SU-DHL-6 (cell line): ENCODE results near the gene MAPKAPK5.
"Not testable (repeated sequence)": the region's sequence is repeated elsewhere in the genome, so short reads cannot be mapped to it uniquely, and the experiment has no call there.

Experiments
- H2AFZ ChIP-seq: fragments of 200-600 bp; sonication (generic); 2 replicates; pipeline ENCODE4 v1.6.1; 2014; ENCODE audit warnings: low read depth, mild to moderate bottlenecking, moderate library complexity, mixed read lengths, antibody characterized with exemption, low read length; ENCODE audit not compliant: severe bottlenecking
- H3F3A ChIP-seq: fragments of 200-600 bp; shearing (Covaris generic); 2 replicates; pipeline ENCODE4 v1.6.0; 2016; ENCODE audit warnings: antibody characterized with exemption, mild to moderate bottlenecking; ENCODE audit not compliant: insufficient read depth
- H3K27ac ChIP-seq: fragments of 200-600 bp; sonication (generic); 2 replicates; pipeline ENCODE4 v1.5.1; 2016; ENCODE audit warnings: low read depth, mild to moderate bottlenecking, low read length, moderate library complexity, mixed read lengths
- H3K27me3 ChIP-seq: fragments of 200-600 bp; sonication (generic), shearing (Covaris generic); 2 replicates; pipeline ENCODE4 v1.6.0; 2014; ENCODE audit warnings: mild to moderate bottlenecking, low read length
- H3K36me3 ChIP-seq: fragments of 200-600 bp; sonication (generic); 2 replicates; pipeline ENCODE4 v1.6.1; 2014; ENCODE audit warnings: mild to moderate bottlenecking, low read length, mixed read lengths
- H3K4me2 ChIP-seq: fragments of 300-600, 200-600 bp; shearing (Covaris generic), sonication (generic); 2 replicates; pipeline ENCODE4 v1.6.0; 2014; ENCODE audit warnings: low read length, low read depth, mild to moderate bottlenecking; ENCODE audit not compliant: poor library complexity, severe bottlenecking
- H3K4me3 ChIP-seq: fragments of 200-600 bp; sonication (generic); 2 replicates; pipeline ENCODE4 v1.5.1; 2014; ENCODE audit warnings: antibody characterized with exemption, low read length, mild to moderate bottlenecking, mixed read lengths; ENCODE audit not compliant: insufficient read depth, poor library complexity, severe bottlenecking
- H3K79me2 ChIP-seq: fragments of 200-600 bp; sonication (generic); 2 replicates; pipeline ENCODE4 v1.6.1; 2014; ENCODE audit warnings: mild to moderate bottlenecking, low read length, moderate library complexity; ENCODE audit not compliant: insufficient read depth
- H3K9ac ChIP-seq: fragments of 200-600 bp; sonication (generic); 2 replicates; pipeline ENCODE4 v1.7.0; 2014; ENCODE audit warnings: mild to moderate bottlenecking, low read length
- H3K9me2 ChIP-seq: fragments of 200-600 bp; sonication (generic); replicated peaks from 2 replicates; pipeline ENCODE4 v1.6.1; 2014; ENCODE audit warnings: low read length; ENCODE audit not compliant: insufficient read depth
- H3K9me3 ChIP-seq: fragments of 200-600 bp; sonication (generic); 2 replicates; pipeline ENCODE4 v1.6.1; 2014; ENCODE audit warnings: low read length, mixed read lengths; ENCODE audit not compliant: insufficient read depth
- H4K20me1 ChIP-seq: fragments of 200-600 bp; sonication (generic); 2 replicates; pipeline ENCODE4 v1.6.1; 2014; ENCODE audit warnings: low read depth, mild to moderate bottlenecking, antibody characterized with exemption, low read length, moderate library complexity, mixed read lengths
- EZH2phosphoT487 ChIP-seq: fragments of 200-600 bp; sonication (generic), shearing (Covaris generic); conservative IDR thresholded peaks from 2 replicates; pipeline ENCODE4 v1.6.1; 2018; ENCODE audit warnings: mild to moderate bottlenecking, antibody characterized with exemption, low read length, moderate library complexity, mixed read lengths
- TF ChIP-seq, protein P1 (sequence below): fragments of 200-600 bp; sonication (generic); IDR thresholded peaks from one replicate; pipeline ENCODE4 v1.5.1; 2017; ENCODE audit warnings: antibody characterized with exemption, mild to moderate bottlenecking, low read length, moderate library complexity; ENCODE audit not compliant: insufficient read depth, poor library complexity, severe bottlenecking

The MAPKAPK5 gene

GRCh38 chr12:111826992-111827391, 15.0 kb upstream of the MAPKAPK5 start:
- no peak overlapping the region for H3K4me2 ChIP-seq
- no peak overlapping the region for H2AFZ ChIP-seq
- no peak overlapping the region for H3K4me3 ChIP-seq
- TF ChIP-seq, protein P1, sequence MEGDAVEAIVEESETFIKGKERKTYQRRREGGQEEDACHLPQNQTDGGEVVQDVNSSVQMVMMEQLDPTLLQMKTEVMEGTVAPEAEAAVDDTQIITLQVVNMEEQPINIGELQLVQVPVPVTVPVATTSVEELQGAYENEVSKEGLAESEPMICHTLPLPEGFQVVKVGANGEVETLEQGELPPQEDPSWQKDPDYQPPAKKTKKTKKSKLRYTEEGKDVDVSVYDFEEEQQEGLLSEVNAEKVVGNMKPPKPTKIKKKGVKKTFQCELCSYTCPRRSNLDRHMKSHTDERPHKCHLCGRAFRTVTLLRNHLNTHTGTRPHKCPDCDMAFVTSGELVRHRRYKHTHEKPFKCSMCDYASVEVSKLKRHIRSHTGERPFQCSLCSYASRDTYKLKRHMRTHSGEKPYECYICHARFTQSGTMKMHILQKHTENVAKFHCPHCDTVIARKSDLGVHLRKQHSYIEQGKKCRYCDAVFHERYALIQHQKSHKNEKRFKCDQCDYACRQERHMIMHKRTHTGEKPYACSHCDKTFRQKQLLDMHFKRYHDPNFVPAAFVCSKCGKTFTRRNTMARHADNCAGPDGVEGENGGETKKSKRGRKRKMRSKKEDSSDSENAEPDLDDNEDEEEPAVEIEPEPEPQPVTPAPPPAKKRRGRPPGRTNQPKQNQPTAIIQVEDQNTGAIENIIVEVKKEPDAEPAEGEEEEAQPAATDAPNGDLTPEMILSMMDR: no peak
- TF ChIP-seq EZH2phosphoT487: no peak
- no peaks in the 10 kb centered on the region for H3K9me3 ChIP-seq
- no peaks in the 10 kb centered on the region for H3F3A ChIP-seq
- no peaks in the 10 kb centered on the region for H3K9me2 ChIP-seq
- no peak overlapping the region for H3K9ac ChIP-seq
- H3K27me3 ChIP-seq: no peaks in the 10 kb centered on the region
- H3K79me2 ChIP-seq: no peaks in the 10 kb centered on the region
- H4K20me1 ChIP-seq: no peaks in the 10 kb centered on the region
- no peak overlapping the region for H3K27ac ChIP-seq
- H3K36me3 ChIP-seq: no peaks in the 10 kb centered on the region

DNA sequence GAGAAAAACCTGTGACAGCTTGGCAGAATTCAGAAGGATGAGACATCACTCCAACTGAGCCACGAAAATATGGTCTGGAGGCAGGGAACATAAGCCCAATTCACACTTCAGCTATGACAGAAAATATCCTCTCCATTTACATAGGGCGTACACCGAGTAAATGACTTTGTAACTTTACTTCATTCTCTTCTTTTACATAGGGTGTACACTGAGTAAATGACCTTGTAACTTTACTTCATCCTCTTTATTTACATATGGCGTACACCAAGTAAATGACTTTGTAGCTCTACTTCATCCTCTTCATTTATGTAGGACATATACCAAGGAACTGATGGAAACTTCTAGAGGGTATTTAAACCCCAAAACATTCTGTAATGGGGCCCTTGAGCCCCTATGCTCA, 14.1 kb upstream of the MAPKAPK5 start:
- no peaks in the 10 kb centered on the region for H3K36me3 ChIP-seq
- TF ChIP-seq, protein P1: no peak
- TF ChIP-seq EZH2phosphoT487: no peak
- no peaks in the 10 kb centered on the region for H3K9me3 ChIP-seq
- no peaks in the 10 kb centered on the region for H4K20me1 ChIP-seq
- no peaks in the 10 kb centered on the region for H3K27me3 ChIP-seq
- H3K4me2 ChIP-seq: no peak overlapping the region
- H2AFZ ChIP-seq: no peak overlapping the region
- no peaks in the 10 kb centered on the region for H3K79me2 ChIP-seq
- no peaks in the 10 kb centered on the region for H3K9me2 ChIP-seq
- H3F3A ChIP-seq: no peaks in the 10 kb centered on the region
- no peak overlapping the region for H3K27ac ChIP-seq
- no peak overlapping the region for H3K4me3 ChIP-seq
- no peak overlapping the region for H3K9ac ChIP-seq

DNA sequence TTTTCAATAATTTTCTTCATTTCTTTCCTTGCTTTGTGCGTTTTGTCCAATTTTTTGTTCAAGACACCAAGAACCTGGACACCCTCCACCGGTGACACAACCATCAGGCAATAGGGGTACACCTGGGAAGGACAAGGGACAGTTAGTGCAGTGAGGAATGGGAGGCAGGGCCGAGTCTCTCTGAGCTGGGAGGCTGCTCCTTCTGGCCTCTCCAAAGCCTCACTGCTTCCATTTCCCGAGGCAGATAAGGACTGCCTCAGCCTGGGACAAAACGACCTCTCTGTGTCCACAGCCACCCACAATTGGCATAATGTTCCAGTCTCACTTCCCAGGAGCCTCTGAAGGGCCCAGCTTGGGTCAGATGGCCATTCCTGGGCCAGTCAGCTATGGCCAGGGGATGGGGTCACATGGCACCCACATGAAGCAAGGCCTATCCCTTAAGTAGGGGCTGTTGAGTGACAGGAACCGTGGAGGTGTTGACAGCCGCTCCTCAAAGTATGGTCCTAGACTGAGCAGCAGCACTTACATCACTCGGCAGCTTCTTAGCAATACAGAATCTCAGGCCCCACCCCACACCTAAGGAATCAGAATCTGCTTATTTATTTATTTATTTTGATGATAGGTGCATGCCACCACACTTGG, 13.6 kb upstream of the MAPKAPK5 start:
- Histone ChIP-seq H3K36me3 (no peaks in the 10 kb centered on the region), H2AFZ (no peak overlapping the region), H3K9ac (no peak overlapping the region), H3K27ac (no peak overlapping the region), H3K4me2 (no peak overlapping the region), H4K20me1 (no peaks in the 10 kb centered on the region), H3K9me3 (no peaks in the 10 kb centered on the region), H3K79me2 (no peaks in the 10 kb centered on the region), H3K4me3 (no peak overlapping the region), H3F3A (no peaks in the 10 kb centered on the region), H3K27me3 (no peaks in the 10 kb centered on the region), H3K9me2 (no peaks in the 10 kb centered on the region)
- TF ChIP-seq EZH2phosphoT487: no peak

- H3K9ac ChIP-seq: not testable (repeated sequence)
Observed at GRCh38 chr12:111829635-111830034, 12.4 kb upstream of the MAPKAPK5 start.

GRCh38 chr12:111834740-111835386, 7.2 kb upstream of the MAPKAPK5 start:
- H3F3A ChIP-seq, H2AFZ ChIP-seq, H3K4me2 ChIP-seq, H4K20me1 ChIP-seq, H3K9ac ChIP-seq, H3K9me2 ChIP-seq, H3K36me3 ChIP-seq, H3K27me3 ChIP-seq, H3K27ac ChIP-seq, H3K79me2 ChIP-seq, H3K4me3 ChIP-seq, H3K9me3 ChIP-seq: not testable (repeated sequence)

More at GRCh38 chr12:111829635-111830034, 12.4 kb upstream of the MAPKAPK5 start:
- H3K36me3 ChIP-seq, H3K27me3 ChIP-seq, H3K79me2 ChIP-seq, H3K4me2 ChIP-seq, H3K27ac ChIP-seq, H3K9me2 ChIP-seq, H3K4me3 ChIP-seq, H4K20me1 ChIP-seq, H3K9me3 ChIP-seq, H3F3A ChIP-seq, H2AFZ ChIP-seq: not testable (repeated sequence)

GRCh38 chr12:111835531-111836181, 6.4 kb upstream of the MAPKAPK5 start:
- not testable (repeated sequence) for H3K9me2 ChIP-seq, H3K4me3 ChIP-seq, H3K36me3 ChIP-seq, H3K9me3 ChIP-seq, H3K9ac ChIP-seq, H3F3A ChIP-seq, H4K20me1 ChIP-seq, H3K27me3 ChIP-seq, H3K4me2 ChIP-seq, H2AFZ ChIP-seq, H3K27ac ChIP-seq
- peaks cover 10% of the 10 kb centered on the region for H3K79me2 ChIP-seq
